Activated B cell treated with CpG ODN at 0.5 μM for 24 hours (primary cell): ENCODE results near the gene GALNT2. TPM values are rescaled to one million over a fixed set of nuclear protein-coding genes. Genes with fewer than 3 reads are reported as not detected.
A peak's percentile ranks its signal among the peaks of the same experiment; 100 is the strongest.

Experiments used
- ATAC-seq: fragments of 200-7000 bp; cut with Tn5 transposase; one replicate; pipeline ENCODE4 v1.10.0; 2021; ENCODE audit warnings: low read depth, mild to moderate bottlenecking, moderate library complexity
- CTCF ChIA-PET: fragments of 350-600 bp; sonication (Branson Sonifier 250); formaldehyde crosslinking; loops from one replicate; lab custom pipeline; 2021; ENCODE audit warnings: antibody characterized with exemption; lab: Charles Lee
- POLR2A ChIA-PET: fragments of 350-600 bp; sonication (Branson Sonifier 250); formaldehyde crosslinking; loops from one replicate; lab custom pipeline; 2021; ENCODE audit warnings: antibody characterized with exemption; lab: Charles Lee
- DNase-seq: peaks from one replicate; pipeline ENCODE4 v3.0.0; 2022
- H3K27ac Mint-ChIP-seq: one replicate; pipeline ENCODE4 v1.8.0; 2020; ENCODE audit warnings: mixed read lengths
- H3K27me3 Mint-ChIP-seq: one replicate; pipeline ENCODE4 v1.8.0; 2021; ENCODE audit warnings: mixed read lengths
- H3K36me3 Mint-ChIP-seq: one replicate; pipeline ENCODE4 v1.8.0; 2021; ENCODE audit warnings: low read depth, mixed read lengths
- H3K4me1 Mint-ChIP-seq: one replicate; pipeline ENCODE4 v1.8.0; 2021; ENCODE audit warnings: mixed read lengths
- H3K4me3 Mint-ChIP-seq: one replicate; pipeline ENCODE4 v1.8.0; 2020; ENCODE audit warnings: mild to moderate bottlenecking, mixed read lengths
- H3K9me3 Mint-ChIP-seq: one replicate; pipeline ENCODE4 v1.8.0; 2020; ENCODE audit warnings: mixed read lengths
- CTCF ChIP-seq: fragments of 200-600 bp; IDR thresholded peaks from one replicate; pipeline ENCODE4 v1.8.0; 2022; ENCODE audit warnings: antibody characterized with exemption, mild to moderate bottlenecking
- intact Hi-C: fragments of 100-400 bp; cut with micrococcal nuclease; formaldehyde crosslinking; loops from one replicate; pipeline ENCODE4 v1.15.1; 2024
- total RNA-seq: library from RNA; stranded (reverse); gene quantifications from 2 replicates; pipeline ENCODE4 v1.2.3, GENCODE V29; 2022

Gene GALNT2
- total RNA-seq, 1 donor from 2014 or later, result 108 TPM

GRCh38 chr1:230064283-230064682 is 2.8 kb upstream of the GALNT2 start:
- no peak overlapping the region for H3K27ac Mint-ChIP-seq
- POLR2A ChIA-PET, result no interaction called here
- no peak for TF ChIP-seq CTCF
- intact Hi-C loops, result no loop called here
- peaks cover 4% of the 10 kb centered on the region for H3K9me3 Mint-ChIP-seq
- no peaks in the 10 kb centered on the region for H3K27me3 Mint-ChIP-seq
- CTCF ChIA-PET, result no interaction called here
- ATAC-seq (no peak), DNase-seq (no peak)
- H3K4me1 Mint-ChIP-seq, result peaks cover 22% of the 10 kb centered on the region
- peaks cover 12% of the 10 kb centered on the region for H3K36me3 Mint-ChIP-seq
- no peak overlapping the region for H3K4me3 Mint-ChIP-seq

- intact Hi-C loops, result loop anchor here (5.0 kb wide), 2 partner anchors 237 to 508 kb away; partner anchors contain the start of gene ABCB10
- H3K27ac Mint-ChIP-seq, result no peak overlapping the region
- POLR2A ChIA-PET, result interaction anchor here (1.0 to 2.3 kb wide), 3 partner anchors 39 to 59 kb away, joined by 3 to 9 read pairs (median 5); no protein-coding TSS in a partner anchor
Observed at GRCh38 chr1:230065161-230065560, 1.9 kb upstream of the GALNT2 start.

GRCh38 chr1:230065571-230065970 is 1.5 kb upstream of the GALNT2 start:
- no peak overlapping the region for H3K4me3 Mint-ChIP-seq
- H3K4me1 Mint-ChIP-seq, result peaks cover 34% of the 10 kb centered on the region
- H3K36me3 Mint-ChIP-seq, result peaks cover 15% of the 10 kb centered on the region
- POLR2A ChIA-PET, result interaction anchor here (1.0 to 2.3 kb wide), 6 partner anchors 39 to 84 kb away, joined by 3 to 13 read pairs (median 6); no protein-coding TSS in a partner anchor
- peak overlapping the region; percentile 92 for H3K27ac Mint-ChIP-seq
- CTCF ChIA-PET, result interaction anchor here (1.2 to 1.9 kb wide), 2 partner anchors 58 to 101 kb away, joined by 3 to 7 read pairs; no protein-coding TSS in a partner anchor
- DNase-seq (no peak), ATAC-seq (no peak)
- no peak for TF ChIP-seq CTCF
- peaks cover 4% of the 10 kb centered on the region for H3K9me3 Mint-ChIP-seq
- intact Hi-C loops, result loop anchor here (5.0 kb wide), 2 partner anchors 237 to 508 kb away; partner anchors contain the start of gene ABCB10
- H3K27me3 Mint-ChIP-seq, result no peaks in the 10 kb centered on the region

More at GRCh38 chr1:230065161-230065560, 1.9 kb upstream of the GALNT2 start:
- CTCF ChIA-PET, result no interaction called here
- H3K4me1 Mint-ChIP-seq, result peaks cover 30% of the 10 kb centered on the region
- ATAC-seq, result no peak
- TF ChIP-seq CTCF, result no peak
- no peaks in the 10 kb centered on the region for H3K27me3 Mint-ChIP-seq
- DNase-seq, result no peak
- peaks cover 4% of the 10 kb centered on the region for H3K9me3 Mint-ChIP-seq
- H3K36me3 Mint-ChIP-seq, result peaks cover 15% of the 10 kb centered on the region
- H3K4me3 Mint-ChIP-seq, result no peak overlapping the region

- Mint-ChIP-seq H3K36me3 (peaks cover 15% of the 10 kb centered on the region), H3K27ac (peak overlapping the region; percentile 92), H3K27me3 (no peaks in the 10 kb centered on the region), H3K4me1 (peaks cover 39% of the 10 kb centered on the region), H3K9me3 (peaks cover 4% of the 10 kb centered on the region), H3K4me3 (peak overlapping the region; percentile 90)
- CTCF ChIA-PET, result interaction anchor here (1.2 to 1.9 kb wide), 2 partner anchors 58 to 101 kb away, joined by 3 to 7 read pairs; no protein-coding TSS in a partner anchor
- intact Hi-C loops, result loop anchor here (1.0 to 5.0 kb wide), 5 partner anchors 73 to 723 kb away; partner anchors contain the start of genes ABCB10, CCSAP, TAF5L and URB2
- POLR2A ChIA-PET, result interaction anchor here (1.0 to 2.3 kb wide), 10 partner anchors 10 to 405 kb away, joined by 3 to 13 read pairs (median 4); no protein-coding TSS in a partner anchor
- no peak for TF ChIP-seq CTCF
- ATAC-seq (no peak), DNase-seq (no peak)
Observed at GRCh38 chr1:230066031-230066430, 1.0 kb upstream of the GALNT2 start.

GRCh38 chr1:230067419-230067870 is 407 bp downstream of the GALNT2 start:
- peak overlapping the region; percentile 95 for H3K4me3 Mint-ChIP-seq

More at GRCh38 chr1:230067419-230067870, 407 bp downstream of the GALNT2 start:
- intact Hi-C loops, result loop anchor here (1.0 to 5.0 kb wide), 11 partner anchors 42 to 725 kb away; partner anchors contain the start of genes ABCB10, CCSAP, TAF5L and URB2
- ChIA-PET CTCF (interaction anchor here (1.9 kb wide), 1 partner anchor 56 kb away, joined by 7 read pairs; no protein-coding TSS in a partner anchor), POLR2A (interaction anchor here (1.0 to 2.3 kb wide), 11 partner anchors 37 to 406 kb away, joined by 3 to 16 read pairs (median 7); no protein-coding TSS in a partner anchor)
- no peak for TF ChIP-seq CTCF
- ATAC-seq, result peak; percentile 5
- H3K27ac Mint-ChIP-seq, result peak overlapping the region; percentile 80
- H3K36me3 Mint-ChIP-seq, result peaks cover 17% of the 10 kb centered on the region
- no peak for DNase-seq
- H3K27me3 Mint-ChIP-seq, result no peaks in the 10 kb centered on the region
- H3K4me1 Mint-ChIP-seq, result peaks cover 50% of the 10 kb centered on the region
- peaks cover 1% of the 10 kb centered on the region for H3K9me3 Mint-ChIP-seq
